Progenitor cell of endocrine pancreas (in vitro differentiated cells): ENCODE measurements around the gene OR56A3. TPM values are rescaled to one million over a fixed set of nuclear protein-coding genes. Genes with fewer than 3 reads are reported as not detected.

Experiments
- DNase-seq: peaks from one replicate; pipeline ENCODE4 v3.0.0; 2021; ENCODE audit warnings: low spot score; ENCODE audit not compliant: unreplicated experiment
- H3K27ac Mint-ChIP-seq: 2 replicates; pipeline ENCODE4 v1.8.0; 2021; ENCODE audit warnings: mild to moderate bottlenecking, moderate library complexity, mixed read lengths
- H3K27me3 Mint-ChIP-seq: 2 replicates; pipeline ENCODE4 v1.8.0; 2021; ENCODE audit warnings: mixed read lengths
- H3K36me3 Mint-ChIP-seq: 2 replicates; pipeline ENCODE4 v1.8.0; 2022; ENCODE audit warnings: mixed read lengths; ENCODE audit not compliant: insufficient read depth
- H3K4me1 Mint-ChIP-seq: 2 replicates; pipeline ENCODE4 v1.8.0; 2021; ENCODE audit warnings: low read depth, mixed read lengths
- H3K4me3 Mint-ChIP-seq: 2 replicates; pipeline ENCODE4 v1.8.0; 2021; ENCODE audit warnings: low read depth, mild to moderate bottlenecking, moderate library complexity, mixed read lengths
- H3K9me3 Mint-ChIP-seq: 2 replicates; pipeline ENCODE4 v1.8.0; 2021; ENCODE audit warnings: low read depth, mixed read lengths
- CTCF ChIP-seq: fragments of 200-600 bp; sonication (generic); IDR thresholded peaks from one replicate; pipeline ENCODE4 v1.5.0; 2021; ENCODE audit warnings: antibody characterized with exemption, mild to moderate bottlenecking; ENCODE audit not compliant: unreplicated experiment
- total RNA-seq: library from RNA; stranded (reverse); gene quantifications from 2 replicates; pipeline ENCODE4 v1.2.1, GENCODE V29; 2021

Gene OR56A3
- total RNA-seq, 1 donor from 2014 or later: not detected

GRCh38 chr11:5992150-5992549 is 50.1 kb downstream of the OR56A3 start:
- Mint-ChIP-seq H3K9me3 (peaks cover 3% of the 10 kb centered on the region), H3K4me3 (no peak overlapping the region), H3K27ac (no peak overlapping the region), H3K36me3 (no peaks in the 10 kb centered on the region), H3K27me3 (peaks cover 16% of the 10 kb centered on the region), H3K4me1 (peaks cover 3% of the 10 kb centered on the region)
- DNase-seq: no peak
- no peak for TF ChIP-seq CTCF

DNA sequence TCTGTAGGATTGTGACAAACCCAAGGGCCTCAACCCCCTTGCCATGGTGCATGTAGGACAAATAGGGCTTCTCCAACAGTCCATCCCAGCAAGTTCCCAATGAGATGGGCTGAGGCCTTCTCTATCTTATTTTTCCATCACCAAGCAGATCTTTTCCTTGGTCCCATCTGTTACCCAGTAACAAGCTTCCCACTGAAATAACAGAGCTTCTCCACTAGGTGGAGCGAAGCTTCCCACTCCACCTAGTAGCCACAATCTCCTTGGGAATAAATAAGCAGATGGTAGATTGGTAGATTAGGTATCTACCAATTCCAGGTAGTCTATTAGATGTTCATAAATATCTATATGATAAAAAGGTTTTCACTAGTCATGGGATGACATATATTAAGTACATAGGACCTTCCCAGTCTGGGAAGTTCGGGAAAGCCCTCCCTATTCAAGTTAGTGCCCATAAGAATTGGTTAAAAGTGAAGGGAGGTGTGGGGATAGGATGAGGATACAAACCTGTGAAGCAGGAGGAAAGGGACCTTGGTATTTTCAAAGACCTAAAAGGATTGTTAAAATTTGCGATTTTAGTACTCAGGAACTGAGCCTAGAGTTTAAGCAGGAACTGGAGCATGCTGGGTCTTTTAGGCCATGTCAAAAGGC is 50.7 kb downstream of the OR56A3 start:
- H3K27me3 Mint-ChIP-seq: peaks cover 16% of the 10 kb centered on the region
- no peaks in the 10 kb centered on the region for H3K36me3 Mint-ChIP-seq
- H3K27ac Mint-ChIP-seq: no peak overlapping the region
- H3K9me3 Mint-ChIP-seq: peaks cover under 1% of the 10 kb centered on the region
- peaks cover 3% of the 10 kb centered on the region for H3K4me1 Mint-ChIP-seq
- no peak overlapping the region for H3K4me3 Mint-ChIP-seq
- peak; percentile 64 for TF ChIP-seq CTCF
- no peak for DNase-seq

- H3K4me1 Mint-ChIP-seq: no peaks in the 10 kb centered on the region
- no peaks in the 10 kb centered on the region for H3K36me3 Mint-ChIP-seq
- no peak for DNase-seq
- no peaks in the 10 kb centered on the region for H3K9me3 Mint-ChIP-seq
- H3K4me3 Mint-ChIP-seq: no peak overlapping the region
- no peak for TF ChIP-seq CTCF
- peaks cover 15% of the 10 kb centered on the region for H3K27me3 Mint-ChIP-seq
- H3K27ac Mint-ChIP-seq: no peak overlapping the region
Measured at GRCh38 chr11:5994791-5995190, 52.7 kb downstream of the OR56A3 start.

Other genes with a start within 250 kb of the OR56A3 start
- gene OR56B1, start 205.8 kb upstream of the OR56A3 start, total RNA-seq: not detected in 2 replicates
- gene OR52N4, start 188.0 kb upstream of the OR56A3 start, total RNA-seq: not detected in 2 replicates
- gene OR52N5, start 158.9 kb upstream of the OR56A3 start, total RNA-seq: not detected in 2 replicates
- not detected in 2 replicates for gene OR52N1, start 151.0 kb upstream of the OR56A3 start, total RNA-seq
- not detected in 2 replicates for gene OR52N2, start 133.3 kb upstream of the OR56A3 start, total RNA-seq
- gene OR52E6, start 100.4 kb upstream of the OR56A3 start, total RNA-seq: not detected in 2 replicates
- gene OR52E8, start 84.6 kb upstream of the OR56A3 start, total RNA-seq: not detected in 2 replicates
- not detected in 2 replicates for gene OR52E4, start 61.6 kb upstream of the OR56A3 start, total RNA-seq
- not detected in 2 replicates for gene OR52E5, start 49.0 kb upstream of the OR56A3 start, total RNA-seq
- gene OR56A5, start 26.2 kb downstream of the OR56A3 start, total RNA-seq: not detected in 2 replicates
- not detected in 2 replicates for gene OR52L1, start 44.7 kb downstream of the OR56A3 start, total RNA-seq
- 0.07 and 0.13 TPM in 2 replicates for gene OR56A4, start 64.7 kb downstream of the OR56A3 start, total RNA-seq
- gene OR56A1, start 88.5 kb downstream of the OR56A3 start, total RNA-seq: 0.09 TPM in 1 of 2 replicates, not detected in the other
- gene OR56B4, start 165.4 kb downstream of the OR56A3 start, total RNA-seq: not detected in 2 replicates
- gene OR52B2, start 228.1 kb downstream of the OR56A3 start, total RNA-seq: not detected in 2 replicates